GM23248 (cell line): ENCODE results near the gene KLHL6.

Experiments used
- EZH2 ChIP-seq: fragments of 200-600 bp; sonication (generic); IDR thresholded peaks from 2 replicates; pipeline ENCODE4 v1.6.1; 2018; ENCODE audit warnings: antibody characterized with exemption, mild to moderate bottlenecking; ENCODE audit not compliant: insufficient read depth, poor library complexity, severe bottlenecking
- EZH2phosphoT487 ChIP-seq: fragments of 200-600 bp; sonication (generic); IDR thresholded peaks from 2 replicates; pipeline ENCODE4 v1.6.1; 2018; ENCODE audit warnings: antibody characterized with exemption, moderate library complexity, mild to moderate bottlenecking, low read depth; ENCODE audit not compliant: insufficient read depth

DNA sequence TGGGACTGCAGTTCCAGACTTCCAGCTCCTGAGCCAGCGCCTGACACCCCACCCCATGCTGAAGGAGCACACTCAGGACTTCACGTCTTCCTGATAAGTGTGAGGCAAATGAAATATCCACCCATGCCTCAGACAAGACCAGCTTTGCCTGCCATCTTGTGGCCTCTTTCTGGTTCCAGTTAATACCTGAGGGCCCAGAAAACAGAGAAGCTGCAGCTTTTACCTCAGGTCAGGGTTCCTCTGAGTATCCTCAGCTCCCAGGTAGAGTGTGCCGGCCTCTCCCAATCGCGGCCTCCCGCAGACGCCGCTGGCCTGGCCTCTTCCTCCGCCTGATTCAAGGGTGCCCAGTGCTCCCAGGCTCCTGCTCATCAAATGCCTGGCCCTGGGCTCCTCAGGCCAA lies 5.1 kb upstream of the KLHL6 start:
- TF ChIP-seq EZH2 (no peak), EZH2phosphoT487 (no peak)
